ENCODE measurements around the gene ETDA.
"Not testable (repeated sequence)": the region's sequence is repeated elsewhere in the genome, so short reads cannot be mapped to it uniquely, and the experiment has no call there.

DNA sequence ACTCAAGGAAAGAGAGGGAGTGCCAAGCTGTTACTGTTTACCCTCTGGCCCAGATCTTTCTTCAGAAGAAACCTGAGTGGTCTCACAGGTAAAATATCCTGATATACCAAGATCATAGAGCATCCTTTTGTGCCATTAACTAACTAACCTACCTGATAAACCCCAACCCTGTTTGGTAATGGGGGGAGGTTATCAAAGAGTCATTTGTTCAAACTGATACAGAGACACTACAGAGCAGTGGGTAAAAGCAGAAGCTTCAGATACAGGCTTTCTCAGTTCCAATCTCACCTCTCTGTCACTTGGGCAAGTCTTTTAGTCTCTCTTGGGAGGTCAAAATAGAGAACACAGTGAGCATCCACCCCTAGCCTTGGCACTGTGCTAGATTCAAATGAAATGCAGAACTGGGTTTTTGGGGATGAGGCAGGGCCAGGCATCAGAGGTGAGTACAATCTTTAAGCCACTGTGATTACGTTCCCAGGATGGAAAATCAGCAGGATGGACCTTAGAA is at the start of gene ETDA:
- not testable (repeated sequence) for TF ChIP-seq POLR2A (IDR thresholded peaks at IDR 0.05)
- TF ChIP-seq, protein P1, sequence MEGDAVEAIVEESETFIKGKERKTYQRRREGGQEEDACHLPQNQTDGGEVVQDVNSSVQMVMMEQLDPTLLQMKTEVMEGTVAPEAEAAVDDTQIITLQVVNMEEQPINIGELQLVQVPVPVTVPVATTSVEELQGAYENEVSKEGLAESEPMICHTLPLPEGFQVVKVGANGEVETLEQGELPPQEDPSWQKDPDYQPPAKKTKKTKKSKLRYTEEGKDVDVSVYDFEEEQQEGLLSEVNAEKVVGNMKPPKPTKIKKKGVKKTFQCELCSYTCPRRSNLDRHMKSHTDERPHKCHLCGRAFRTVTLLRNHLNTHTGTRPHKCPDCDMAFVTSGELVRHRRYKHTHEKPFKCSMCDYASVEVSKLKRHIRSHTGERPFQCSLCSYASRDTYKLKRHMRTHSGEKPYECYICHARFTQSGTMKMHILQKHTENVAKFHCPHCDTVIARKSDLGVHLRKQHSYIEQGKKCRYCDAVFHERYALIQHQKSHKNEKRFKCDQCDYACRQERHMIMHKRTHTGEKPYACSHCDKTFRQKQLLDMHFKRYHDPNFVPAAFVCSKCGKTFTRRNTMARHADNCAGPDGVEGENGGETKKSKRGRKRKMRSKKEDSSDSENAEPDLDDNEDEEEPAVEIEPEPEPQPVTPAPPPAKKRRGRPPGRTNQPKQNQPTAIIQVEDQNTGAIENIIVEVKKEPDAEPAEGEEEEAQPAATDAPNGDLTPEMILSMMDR (IDR thresholded peaks at IDR 0.05), result not testable (repeated sequence)

All from body of pancreas (tissue), 4 donors.